Stomach (tissue), 9 donors: Measurements from ENCODE around the gene IRAK1. TPM values are rescaled to one million over a fixed set of nuclear protein-coding genes. Genes with fewer than 3 reads are reported as not detected.

Experiments
- DNase-seq, 2 donors: peaks; one replicate each; pipeline versions ENCODE4 v3.0.0 to v3.0.0-alpha.2; 2013 to 2019
- H3K27ac ChIP-seq, 5 donors: fragments of 200-600 bp in 4 of 5; sonication (generic) in 4 of 5; one replicate each; pipeline ENCODE4 v1.5.1; 2013 to 2019; ENCODE audit warnings: mild to moderate bottlenecking in 1 of 5, moderate library complexity in 1 of 5
- H3K27me3 ChIP-seq, 3 donors: fragments of 200-600 bp; sonication (generic); one replicate each; pipeline ENCODE4 v1.5.1; 2017 to 2019; ENCODE audit warnings: mixed run types in 1 of 3
- H3K36me3 ChIP-seq, 4 donors: fragments of 200-600 bp; sonication (generic); 1 replicate in 3 of 4; 2 replicates in 1 of 4; pipeline ENCODE4 v1.5.1; 2016 to 2019
- H3K4me1 ChIP-seq, 4 donors: fragments of 200-600 bp; sonication (generic); one replicate each; pipeline ENCODE4 v1.5.1; 2016 to 2019
- H3K4me3 ChIP-seq, 4 donors: fragments of 200-600 bp; sonication (generic) in 3 of 4; one replicate each; pipeline ENCODE4 v1.5.1; 2016 to 2019; ENCODE audit warnings: mild to moderate bottlenecking in 1 of 4
- H3K9me3 ChIP-seq, 4 donors: fragments of 200-600 bp; sonication (generic); one replicate each; pipeline ENCODE4 v1.5.1; 2016 to 2019
- CTCF ChIP-seq, 7 experiments: fragments of 450-650 bp in 4 of 7; fragments of 200-600 bp in 3 of 7; sonication (generic) in 3 of 7; IDR thresholded peaks; one replicate each; pipeline ENCODE4 v1.5.1; 2016 to 2019; ENCODE audit warnings: antibody characterized with exemption in 7 of 7, control low read depth in 2 of 7, mild to moderate bottlenecking in 1 of 7
- EP300 ChIP-seq: sonication (generic); formaldehyde crosslinking; IDR thresholded peaks from one replicate; pipeline ENCODE4 v1.6.1; 2017; ENCODE audit warnings: antibody characterized with exemption
- POLR2A ChIP-seq, 4 donors: fragments of 450-650 bp; IDR thresholded peaks; one replicate each; pipeline ENCODE4 v1.6.1; 2016; ENCODE audit warnings: antibody characterized with exemption in 4 of 4, control low read depth in 2 of 4, mild to moderate bottlenecking in 1 of 4, moderate library complexity in 1 of 4
- POLR2AphosphoS5 ChIP-seq, 3 donors: sonication (generic); formaldehyde crosslinking; IDR thresholded peaks; one replicate each; pipeline ENCODE4 v1.6.1; 2016; ENCODE audit warnings: antibody characterized with exemption in 3 of 3
- WGBS, 5 donors: extraction: QIAGEN DNeasy Blood & Tissue Kit in 3 of 5; methylation state at CpG; one replicate each; pipeline versions ENCODE4 v1.1.5 to v1.1.7; 2013 to 2018; 5-methylcytosine and 5-hydroxymethylcytosine counted together
- intact Hi-C: fragments of 100-400 bp; cut with DNase I; formaldehyde crosslinking; loops from one replicate; pipeline ENCODE4 v1.15.1; 2023; ENCODE audit warnings: low total_unique reads
- polyA plus RNA-seq, 3 donors: library from polyadenylated mRNA; stranded (reverse); fragments of 200-250 nt; gene quantifications; one replicate each; pipeline ENCODE4 v1.2.3, GENCODE V29; 2013
- total RNA-seq, 5 donors: library from RNA; depleted of rRNA; stranded (reverse); fragments of >200 nt; gene quantifications; one replicate each; pipeline versions ENCODE4 v1.1.0 to v1.2.3, GENCODE V29; 2014 to 2016
- donor health status: healthy with polysubstance abuse.
- donor health status: Bipolar disorder and iron deficiency.
- donor health status: healthy.

Gene IRAK1
- total and polyA plus RNA-seq, 8 donors = 25.5 to 211 (median 66.9) TPM

- Histone ChIP-seq H3K27ac (no peak overlapping the region), H3K27me3 (peaks cover 0 to 5% (median 0%) of the 10 kb centered on the region in 3 donors), H3K4me3 (no peak overlapping the region), H3K4me1 (peaks cover 0 to 15% (median 10%) of the 10 kb centered on the region in 4 donors), H3K36me3 (peaks cover 0 to 56% (median 29%) of the 10 kb centered on the region in 4 donors), H3K9me3 (no peaks in the 10 kb centered on the region)
- 79 to 92% (median 83%) methylated on average over 2 to 18 of the region's 18 CpGs for WGBS, 5 donors
- intact Hi-C loops = no loop called here
- DNase-seq = no peak
- TF ChIP-seq EP300 (no peak), POLR2A (IDR thresholded peaks at IDR 0.05) (no peak), CTCF (IDR thresholded peaks at IDR 0.05) (no peak), POLR2AphosphoS5 (IDR thresholded peaks at IDR 0.05) (no peak)
These were observed 8.0 kb downstream of the IRAK1 start for GRCh38 chrX:154011376-154012335.

- Histone ChIP-seq H3K27ac (no peak overlapping the region), H3K4me1 (peaks cover 0 to 15% (median 10%) of the 10 kb centered on the region in 4 donors), H3K36me3 (peaks cover 0 to 45% (median 17%) of the 10 kb centered on the region in 4 donors), H3K4me3 (no peak overlapping the region), H3K27me3 (peaks cover 0 to 5% (median 0%) of the 10 kb centered on the region in 3 donors), H3K9me3 (no peaks in the 10 kb centered on the region)
- intact Hi-C loops = no loop called here
- WGBS, 5 donors = 81 to 91% (median 88%) methylated on average over 12 to 18 of the region's 18 CpGs
- TF ChIP-seq POLR2A (IDR thresholded peaks at IDR 0.05) = no peak
- TF ChIP-seq EP300 = no peak
- TF ChIP-seq POLR2AphosphoS5 (IDR thresholded peaks at IDR 0.05) = no peak
- TF ChIP-seq CTCF (IDR thresholded peaks at IDR 0.05) = no peak
- DNase-seq = peak in 1 of 2 donors; percentile 20
These were observed 9.2 kb downstream of the IRAK1 start for GRCh38 chrX:154010330-154011087.

- TF ChIP-seq EP300 (no peak), POLR2AphosphoS5 (IDR thresholded peaks at IDR 0.05) (no peak)
- no peak for DNase-seq
- Histone ChIP-seq H3K9me3 (no peaks in the 10 kb centered on the region), H3K36me3 (peaks cover 0 to 36% (median 9%) of the 10 kb centered on the region in 4 donors), H3K4me1 (peaks cover 0 to 10% (median 6%) of the 10 kb centered on the region in 4 donors), H3K27ac (no peak overlapping the region), H3K27me3 (peaks cover 0 to 5% (median 0%) of the 10 kb centered on the region in 3 donors), H3K4me3 (no peak overlapping the region)
- intact Hi-C loops = no loop called here
- 56 to 83% (median 57%) methylated on average over 4 of the region's 4 CpGs for WGBS, 5 donors
These were observed 11.2 kb downstream of the IRAK1 start for GRCh38 chrX:154008521-154008920.

- no peaks in the 10 kb centered on the region for H3K9me3 ChIP-seq
- peaks cover 0 to 20% (median 4%) of the 10 kb centered on the region in 4 donors for H3K36me3 ChIP-seq
- H3K27ac ChIP-seq = no peak overlapping the region
- no peak overlapping the region for H3K4me3 ChIP-seq
- 89 to 92% (median 90%) methylated on average over 7 to 20 of the region's 20 CpGs for WGBS, 5 donors
- TF ChIP-seq POLR2A (IDR thresholded peaks at IDR 0.05) = no peak
- no peak for TF ChIP-seq EP300
- TF ChIP-seq CTCF (IDR thresholded peaks at IDR 0.05) = no peak
- TF ChIP-seq POLR2AphosphoS5 (IDR thresholded peaks at IDR 0.05) = no peak
- intact Hi-C loops = no loop called here
- no peaks in the 10 kb centered on the region for H3K4me1 ChIP-seq
- DNase-seq = no peak
- H3K27me3 ChIP-seq = peaks cover 0 to 5% (median 0%) of the 10 kb centered on the region in 3 donors
These were observed 12.8 kb downstream of the IRAK1 start for GRCh38 chrX:154006947-154007346.
